ENCODE measurements around the gene SLC18A2.
"Not testable (repeated sequence)": the region's sequence is repeated elsewhere in the genome, so short reads cannot be mapped to it uniquely, and the experiment has no call there.

Gene SLC18A2

DNA sequence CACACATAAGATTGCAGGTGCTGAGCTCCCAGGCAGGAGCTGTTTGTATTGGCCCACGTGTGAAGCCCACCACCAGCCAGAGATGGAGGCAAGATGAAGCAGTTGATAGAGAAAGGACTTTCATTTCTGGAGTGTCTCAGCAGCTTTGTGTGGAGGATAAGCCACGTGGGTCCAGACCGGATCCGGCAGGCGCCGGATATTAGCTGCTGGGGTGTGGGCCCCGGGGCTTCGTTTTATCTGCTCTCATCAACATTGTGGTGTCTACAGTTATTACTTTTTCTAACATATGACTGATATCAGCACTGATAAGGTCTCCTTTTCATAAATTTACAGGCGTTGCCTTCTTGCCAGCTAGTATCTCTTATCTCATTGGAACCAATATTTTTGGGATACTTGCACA, 25.5 kb downstream of the SLC18A2 start:
- DNase-seq, result no peak

DNA sequence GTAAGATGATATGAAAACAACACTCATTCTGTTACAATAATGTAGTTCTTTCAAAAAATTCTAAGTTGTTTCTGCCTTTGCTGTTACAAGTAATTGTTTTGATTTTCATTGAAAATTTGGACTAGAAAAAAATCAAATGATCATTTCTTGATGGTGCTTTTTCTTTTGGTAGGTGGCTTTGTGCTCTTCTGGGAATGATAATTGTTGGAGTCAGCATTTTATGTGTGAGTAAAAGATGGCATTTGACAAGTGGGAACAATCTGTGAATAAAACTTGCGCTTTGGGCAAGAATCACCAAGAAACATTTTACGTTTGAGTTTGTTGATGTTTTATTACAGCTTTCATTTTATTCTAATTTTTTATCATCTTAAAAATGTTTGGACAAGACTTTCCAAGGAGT, 25.9 kb downstream of the SLC18A2 start:
- no peak for DNase-seq

DNA sequence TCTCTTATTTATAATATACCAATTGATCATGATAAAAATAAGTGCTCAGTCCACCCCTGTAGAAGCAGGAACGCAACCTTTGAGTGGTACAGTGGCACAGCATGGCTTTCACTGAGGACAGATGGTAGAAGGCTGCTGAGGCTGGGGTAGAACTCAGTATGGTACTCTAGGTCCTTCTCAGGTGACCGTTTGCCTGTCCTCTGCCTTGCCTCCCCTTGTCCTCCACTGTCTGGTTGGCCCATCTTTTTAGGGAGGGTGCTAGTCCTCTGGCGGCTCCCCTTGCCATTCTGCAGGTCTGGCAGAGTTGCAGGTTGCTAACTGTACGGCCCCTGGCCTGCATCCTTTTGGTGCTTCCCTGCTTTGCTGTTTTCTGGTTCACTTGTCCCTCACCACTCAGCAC, 27.3 kb downstream of the SLC18A2 start:
- DNase-seq, result peak; percentile 33

- DNase-seq, result no peak
These were observed 28.0 kb downstream of the SLC18A2 start for GRCh38 chr10:117268907-117269306.

GRCh38 chr10:117271427-117271826, 30.5 kb downstream of the SLC18A2 start:
- no peak for DNase-seq

- DNase-seq, result no peak
These were observed 31.5 kb downstream of the SLC18A2 start for GRCh38 chr10:117272195-117273076.

- DNase-seq, result no peak
These were observed 33.1 kb downstream of the SLC18A2 start for GRCh38 chr10:117273980-117274379.

DNA sequence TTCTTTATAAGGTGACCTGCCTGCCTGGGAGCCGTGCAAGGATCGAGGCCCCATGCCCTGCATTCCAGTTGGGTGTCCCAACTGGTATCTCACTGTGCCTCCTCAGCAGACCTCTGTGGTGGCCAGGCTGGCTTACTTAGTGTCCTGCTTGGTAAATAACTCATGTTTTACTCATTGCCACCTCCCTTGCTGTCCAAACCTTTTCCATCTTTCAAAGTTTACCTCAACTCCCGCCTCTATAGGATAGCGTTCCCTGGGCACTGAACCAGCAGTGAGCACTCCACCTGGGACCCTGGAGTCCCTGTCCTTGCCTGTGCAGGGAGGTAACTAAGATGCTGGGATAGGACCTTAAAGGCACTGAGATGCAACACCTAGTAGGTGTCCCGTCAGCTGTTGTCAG, 33.6 kb downstream of the SLC18A2 start:
- DNase-seq, result no peak

GRCh38 chr10:117275121-117275520, 34.2 kb downstream of the SLC18A2 start:
- DNase-seq, result no peak

DNA sequence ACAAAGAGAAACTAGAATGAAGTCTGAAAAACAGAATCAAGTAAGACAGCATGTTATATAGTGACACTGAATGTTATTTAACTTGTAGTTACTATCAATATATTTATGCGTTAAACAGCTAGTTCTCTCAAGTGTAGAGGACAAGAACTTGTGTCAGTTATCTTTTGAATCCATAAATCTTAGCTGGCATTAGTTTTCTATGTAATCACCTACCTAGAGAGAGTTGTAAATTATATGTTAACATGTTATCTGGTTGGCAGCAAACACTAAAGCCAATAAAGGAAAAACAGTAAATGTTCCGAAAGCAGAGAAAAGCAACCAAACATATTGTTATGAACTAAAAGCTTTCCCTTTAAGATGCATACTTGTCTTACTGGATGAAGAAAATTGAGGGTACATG, 36.8 kb downstream of the SLC18A2 start:
- no peak for DNase-seq

DNA sequence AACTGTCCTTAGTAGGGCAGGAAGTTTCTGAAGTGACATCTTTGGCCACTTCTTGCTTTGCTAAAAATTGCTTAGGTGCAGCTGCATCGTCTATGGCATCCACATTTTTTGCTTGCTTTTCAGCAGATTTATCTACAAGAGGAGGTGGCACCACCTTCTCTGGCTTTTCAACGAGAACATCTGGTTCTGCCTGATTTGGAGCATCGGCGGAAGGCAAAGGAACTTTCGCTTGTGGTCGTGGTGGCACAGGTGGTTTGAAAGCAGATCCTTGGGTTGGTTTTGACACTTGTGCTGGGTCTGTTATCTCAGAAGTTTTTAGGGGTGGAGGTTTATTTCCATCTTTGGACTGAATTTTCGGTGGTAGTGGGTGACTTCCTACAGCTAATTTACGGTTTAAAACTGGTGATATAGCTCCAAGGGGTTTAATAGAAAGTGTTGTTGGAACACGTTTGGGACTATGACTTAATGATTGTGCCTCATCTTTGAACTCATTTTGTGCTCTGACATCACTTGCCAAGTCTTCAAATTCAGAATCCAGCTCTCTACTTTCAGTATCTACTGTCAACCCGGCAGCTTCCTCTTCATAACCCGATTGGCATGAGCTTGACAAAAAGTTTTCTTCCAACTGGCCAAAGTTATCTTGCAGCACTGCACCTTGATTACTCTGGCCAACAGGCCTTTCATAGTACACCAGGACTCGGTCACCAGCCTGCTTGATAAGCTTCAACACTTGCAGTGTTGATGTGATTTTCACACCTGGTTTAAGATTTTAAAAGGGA, 44.0 kb downstream of the SLC18A2 start:
- no peak for DNase-seq

DNA sequence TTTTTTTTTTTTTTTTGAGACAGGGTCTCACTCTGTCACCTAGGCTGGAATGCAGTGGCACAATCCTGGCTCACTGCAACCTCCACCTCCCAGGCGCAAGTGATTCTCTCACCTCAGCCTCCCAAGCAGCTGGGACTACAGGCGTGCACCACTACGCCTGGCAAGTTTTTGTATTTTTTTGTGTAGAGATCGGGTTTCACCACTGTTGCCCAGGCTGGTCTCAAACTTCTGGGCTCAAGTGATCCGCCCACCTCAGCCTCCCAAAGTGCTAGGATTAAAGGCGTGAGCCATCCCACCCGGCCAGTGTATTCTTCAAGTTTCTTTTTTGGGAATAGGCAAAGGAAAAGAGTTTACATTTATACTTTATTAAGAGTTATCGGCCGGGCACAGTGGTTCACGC, 50.0 kb downstream of the SLC18A2 start:
- DNase-seq, result not testable (repeated sequence)

- DNase-seq, result no peak
These were observed 53.2 kb downstream of the SLC18A2 start for GRCh38 chr10:117294039-117294645.

- no peak for DNase-seq
These were observed 53.8 kb downstream of the SLC18A2 start for GRCh38 chr10:117294735-117295134.

GRCh38 chr10:117298219-117298618, 57.3 kb downstream of the SLC18A2 start:
- DNase-seq, result no peak

DNA sequence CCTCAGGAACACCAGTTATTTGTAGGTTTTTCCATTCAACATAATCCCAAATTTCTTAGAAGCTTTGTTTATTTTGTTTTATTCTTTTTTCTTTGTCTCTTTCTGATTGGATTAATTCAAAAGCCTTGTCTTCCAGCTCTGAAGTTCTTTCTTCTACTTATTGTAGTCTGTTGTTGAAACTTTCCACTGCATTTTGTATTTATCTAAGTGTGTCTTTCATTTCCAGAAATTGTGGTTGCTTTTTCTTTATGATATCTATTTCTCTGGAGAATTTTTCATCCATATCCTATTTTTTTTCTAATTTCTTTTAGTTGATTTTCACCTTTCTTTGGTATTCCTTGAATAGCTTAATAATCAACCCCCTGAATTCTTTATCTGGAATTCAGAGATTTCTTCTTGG, 58.5 kb downstream of the SLC18A2 start:
- no peak for DNase-seq

DNA sequence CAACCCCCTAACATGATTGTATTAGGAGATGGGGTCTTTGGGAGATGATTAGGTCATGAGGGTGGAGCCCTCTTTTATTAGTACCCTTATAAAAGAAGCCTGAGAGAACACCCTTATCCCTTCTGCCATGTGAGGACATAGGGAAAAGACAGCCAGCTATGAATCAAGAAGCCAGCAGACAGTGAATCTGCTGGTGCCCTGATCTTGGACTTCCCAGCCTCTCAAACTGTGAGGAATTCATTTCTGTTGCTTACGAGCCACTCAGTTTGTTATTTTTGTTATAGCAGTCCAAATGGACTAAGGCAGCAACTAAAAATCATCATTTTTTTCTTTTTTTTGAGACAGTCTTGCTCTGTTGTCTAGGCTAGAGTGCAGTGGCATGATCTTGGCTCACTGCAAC, 59.8 kb downstream of the SLC18A2 start:
- no peak for DNase-seq

- not testable (repeated sequence) for DNase-seq
These were observed 62.5 kb downstream of the SLC18A2 start for GRCh38 chr10:117303451-117303850.

GRCh38 chr10:117306674-117307073, 65.8 kb downstream of the SLC18A2 start:
- DNase-seq, result no peak

DNA sequence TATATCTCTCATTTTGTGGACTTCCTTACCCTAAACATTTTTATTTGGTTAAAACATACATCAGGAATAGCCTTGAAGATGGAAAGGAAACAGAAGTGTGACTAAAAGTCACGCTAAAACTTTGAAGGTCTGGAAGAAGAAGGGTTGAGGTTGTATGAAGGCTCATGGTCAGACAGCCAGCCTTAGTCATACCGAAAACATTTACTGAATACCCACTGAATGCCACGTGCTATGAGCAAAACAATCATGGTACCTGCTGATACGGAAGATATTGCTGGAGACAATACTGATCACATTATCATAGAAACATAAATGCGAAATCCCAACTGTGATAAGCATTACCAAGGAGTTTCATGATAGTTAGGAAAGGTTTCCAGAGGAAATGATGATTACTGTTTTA, 70.3 kb downstream of the SLC18A2 start:
- no peak for DNase-seq

- no peak for DNase-seq
These were observed 71.5 kb downstream of the SLC18A2 start for GRCh38 chr10:117312430-117312829.

GRCh38 chr10:117313641-117314040, 72.7 kb downstream of the SLC18A2 start:
- DNase-seq, result no peak

DNA sequence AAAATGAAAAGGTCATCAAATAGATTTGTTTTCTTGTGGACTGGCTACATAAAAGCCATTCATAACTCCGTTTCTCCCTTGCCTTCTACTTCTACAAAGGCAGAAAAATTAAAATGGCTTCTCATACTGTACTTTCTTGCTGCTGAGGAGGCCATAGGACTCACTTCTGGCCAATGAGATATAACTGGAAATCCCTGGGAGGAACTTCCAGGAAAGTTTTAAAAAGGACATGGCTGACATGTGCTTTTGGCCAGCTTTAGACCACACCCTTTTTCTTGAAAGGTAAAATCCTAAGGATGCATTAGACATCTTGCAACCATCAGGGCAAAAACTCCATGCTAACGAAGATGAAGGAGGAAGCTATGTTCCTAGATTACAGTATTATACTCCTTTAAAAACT, 75.8 kb downstream of the SLC18A2 start:
- DNase-seq, result no peak

DNA sequence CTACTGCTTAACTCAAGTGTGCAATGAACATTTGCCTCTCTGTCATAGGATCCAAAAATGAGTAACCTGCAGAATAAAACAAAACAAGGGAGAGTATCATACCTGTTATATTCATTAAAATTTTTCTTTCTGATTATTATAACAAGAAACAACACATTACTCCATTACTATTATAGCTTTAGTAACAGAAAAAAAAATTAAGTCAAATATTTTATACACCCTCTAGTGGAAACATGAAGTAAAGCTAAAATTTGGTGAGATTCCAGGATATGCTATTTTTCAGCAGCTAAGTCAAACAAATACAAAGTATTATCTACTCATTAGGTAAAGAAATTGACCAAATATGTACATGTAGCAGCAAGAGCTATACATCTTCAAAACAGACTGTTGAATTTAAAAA, 78.0 kb downstream of the SLC18A2 start:
- peak; percentile 15 for DNase-seq
